ENCODE data around the gene ZDHHC1. TPM values are rescaled to one million over a fixed set of nuclear protein-coding genes. Genes with fewer than 3 reads are reported as not detected.

ZDHHC1 gene
- total and polyA plus RNA-seq, 3 experiments from 2014 or later: 0.60 to 1.3 (median 1.3) TPM

- POLR2A ChIA-PET: no interaction called here
- Histone ChIP-seq H3K9me3 (ENCODE audit: low read length) (no peaks in the 10 kb centered on the region), H3K27ac (ENCODE audit: low read depth, low read length) (no peak overlapping the region), H3K4me3 (ENCODE audit: low read length) (no peak overlapping the region), H3K27me3 (ENCODE audit: insufficient read depth, low read length, poor library complexity, severe bottlenecking) (peaks cover 19% of the 10 kb centered on the region), H3K4me1 (ENCODE audit: insufficient read depth, low read length) (peaks cover 8% of the 10 kb centered on the region), H3K36me3 (ENCODE audit: insufficient read depth, low read length) (no peaks in the 10 kb centered on the region)
- no peak for DNase-seq
- H3K4me1 Mint-ChIP-seq: peaks cover 0 to 12% (median 4%) of the 10 kb centered on the region in 3 donors
- CTCF ChIA-PET: interaction anchor here (0.8 kb wide), 1 partner anchor 58 kb away, joined by 3 read pairs; no protein-coding TSS in a partner anchor
- no peaks in the 10 kb centered on the region for H3K9me3 Mint-ChIP-seq
- peaks cover 25 to 34% of the 10 kb centered on the region in 2 donors for H3K27me3 Mint-ChIP-seq
- peak overlapping the region in 1 of 7 donors; percentile 4 for H3K4me3 Mint-ChIP-seq
- peak overlapping the region in 1 of 8 donors; percentile 15 for H3K27ac Mint-ChIP-seq
- H3K36me3 Mint-ChIP-seq: no peaks in the 10 kb centered on the region
Measured at GRCh38 chr16:67392301-67393059, 23.8 kb downstream of the ZDHHC1 start.

DNA sequence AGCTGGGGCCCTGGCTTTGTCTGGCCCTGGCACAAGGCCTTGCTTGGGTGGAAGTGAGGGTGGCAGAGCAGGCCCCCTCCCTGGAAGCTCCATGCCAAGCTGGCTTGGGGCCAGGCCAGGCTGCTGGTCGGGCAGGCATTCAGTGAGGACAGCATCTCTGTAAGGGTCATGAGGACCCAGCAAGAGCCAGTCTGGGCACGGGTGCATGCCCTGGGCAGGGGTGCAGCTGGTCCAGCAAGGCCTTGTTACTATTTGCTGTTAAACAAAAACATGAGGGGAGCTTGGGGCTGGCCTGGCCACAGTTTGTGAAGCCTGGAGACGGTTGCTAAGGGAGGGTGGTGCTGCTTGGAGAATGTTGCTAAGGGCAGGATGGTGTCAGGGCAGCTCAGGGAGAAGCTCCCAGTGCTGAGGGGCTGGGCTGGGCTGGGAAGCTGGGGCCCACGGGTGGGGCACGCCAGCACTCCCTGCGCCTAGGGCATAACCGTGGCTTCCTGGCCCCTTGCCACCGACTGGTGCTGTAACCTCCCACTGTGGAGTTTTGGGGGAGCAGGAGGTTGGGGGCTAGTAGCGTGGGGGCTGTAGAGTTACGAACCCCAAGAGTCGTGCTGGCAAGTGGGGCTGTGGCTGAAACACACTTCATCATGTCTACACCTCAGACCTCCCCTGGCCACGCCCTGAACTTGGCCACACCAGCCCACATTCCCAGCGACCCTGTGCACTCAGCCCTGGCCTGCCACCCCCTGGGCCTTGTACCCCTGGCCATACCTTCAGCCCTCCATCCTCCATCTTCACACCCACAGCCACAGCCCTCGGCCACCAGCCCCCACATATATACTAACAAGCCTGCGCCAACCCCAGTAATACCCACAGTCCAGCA is 24.6 kb downstream of the ZDHHC1 start:
- CTCF ChIA-PET: no interaction called here
- Histone ChIP-seq H3K4me1 (ENCODE audit: insufficient read depth, low read length) (peaks cover 8% of the 10 kb centered on the region), H3K36me3 (ENCODE audit: insufficient read depth, low read length) (no peaks in the 10 kb centered on the region), H3K27me3 (ENCODE audit: insufficient read depth, low read length, poor library complexity, severe bottlenecking) (peaks cover 19% of the 10 kb centered on the region), H3K27ac (ENCODE audit: low read depth, low read length) (no peak overlapping the region), H3K9me3 (ENCODE audit: low read length) (no peaks in the 10 kb centered on the region), H3K4me3 (ENCODE audit: low read length) (no peak overlapping the region)
- no peak overlapping the region for H3K4me3 Mint-ChIP-seq
- no peaks in the 10 kb centered on the region for H3K36me3 Mint-ChIP-seq
- H3K27ac Mint-ChIP-seq: peak overlapping the region in 1 of 8 donors; percentile 37
- no peak for DNase-seq
- peaks cover 28 to 30% of the 10 kb centered on the region in 2 donors for H3K27me3 Mint-ChIP-seq
- POLR2A ChIA-PET: interaction anchor here (0.6 kb wide), 1 partner anchor 291 kb away, joined by 3 read pairs; no protein-coding TSS in a partner anchor
- H3K9me3 Mint-ChIP-seq: no peaks in the 10 kb centered on the region
- peaks cover 0 to 12% (median 4%) of the 10 kb centered on the region in 3 donors for H3K4me1 Mint-ChIP-seq

DNA sequence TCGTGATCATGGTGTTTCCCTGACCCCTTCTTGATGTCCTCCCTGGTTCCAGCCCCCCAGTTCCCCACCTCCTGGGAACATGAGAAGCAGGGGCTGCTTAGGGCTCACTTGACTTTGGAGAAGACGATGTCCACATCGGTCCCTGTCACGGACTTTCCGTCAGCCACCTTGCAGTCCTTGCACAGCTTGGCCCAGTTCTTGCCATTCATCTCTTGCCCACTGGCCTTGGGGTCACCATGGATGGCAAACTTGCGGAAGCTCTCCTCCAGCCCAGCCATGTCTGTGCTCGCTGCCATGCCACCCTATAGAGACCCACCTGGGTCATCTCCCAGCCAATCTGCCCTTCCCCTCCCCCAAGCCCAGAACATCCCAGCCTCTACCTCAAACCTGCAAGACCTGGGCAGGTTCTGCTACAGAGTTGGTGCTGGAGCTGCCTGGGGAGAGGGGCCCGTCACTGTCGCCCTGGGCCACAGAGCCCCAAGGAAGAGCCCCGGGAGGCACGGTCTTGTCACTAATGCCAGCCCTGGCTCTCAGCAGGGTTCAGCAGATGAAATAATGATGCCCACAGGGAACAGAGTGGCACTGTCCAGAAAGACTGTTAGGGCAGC is 25.4 kb downstream of the ZDHHC1 start:
- Histone ChIP-seq H3K9me3 (ENCODE audit: low read length) (no peaks in the 10 kb centered on the region), H3K4me3 (ENCODE audit: low read length) (no peak overlapping the region), H3K27ac (ENCODE audit: low read depth, low read length) (no peak overlapping the region), H3K27me3 (ENCODE audit: insufficient read depth, low read length, poor library complexity, severe bottlenecking) (peaks cover 19% of the 10 kb centered on the region), H3K36me3 (ENCODE audit: insufficient read depth, low read length) (no peaks in the 10 kb centered on the region), H3K4me1 (ENCODE audit: insufficient read depth, low read length) (peaks cover 8% of the 10 kb centered on the region)
- peaks cover 28 to 30% of the 10 kb centered on the region in 2 donors for H3K27me3 Mint-ChIP-seq
- POLR2A ChIA-PET: interaction anchor here (0.6 kb wide), 1 partner anchor 290 kb away, joined by 3 read pairs; no protein-coding TSS in a partner anchor
- no peak for DNase-seq
- H3K9me3 Mint-ChIP-seq: no peaks in the 10 kb centered on the region
- H3K4me3 Mint-ChIP-seq: no peak overlapping the region
- H3K4me1 Mint-ChIP-seq: peaks cover 0 to 12% (median 4%) of the 10 kb centered on the region in 3 donors
- no peaks in the 10 kb centered on the region for H3K36me3 Mint-ChIP-seq
- CTCF ChIA-PET: no interaction called here
- no peak overlapping the region for H3K27ac Mint-ChIP-seq

- Mint-ChIP-seq H3K36me3 (no peaks in the 10 kb centered on the region), H3K4me1 (peaks cover 0 to 9% (median 4%) of the 10 kb centered on the region in 3 donors), H3K9me3 (no peaks in the 10 kb centered on the region), H3K27ac (no peak overlapping the region), H3K4me3 (no peak overlapping the region), H3K27me3 (peaks cover 22 to 24% of the 10 kb centered on the region in 2 donors)
- Histone ChIP-seq H3K27me3 (ENCODE audit: insufficient read depth, low read length, poor library complexity, severe bottlenecking) (peaks cover 15% of the 10 kb centered on the region), H3K9me3 (ENCODE audit: low read length) (no peaks in the 10 kb centered on the region), H3K4me3 (ENCODE audit: low read length) (no peak overlapping the region), H3K4me1 (ENCODE audit: insufficient read depth, low read length) (peaks cover 8% of the 10 kb centered on the region), H3K27ac (ENCODE audit: low read depth, low read length) (no peak overlapping the region), H3K36me3 (ENCODE audit: insufficient read depth, low read length) (no peaks in the 10 kb centered on the region)
- DNase-seq: no peak
- ChIA-PET POLR2A (no interaction called here), CTCF (no interaction called here)
Measured at GRCh38 chr16:67389911-67390815, 26.1 kb downstream of the ZDHHC1 start.

DNA sequence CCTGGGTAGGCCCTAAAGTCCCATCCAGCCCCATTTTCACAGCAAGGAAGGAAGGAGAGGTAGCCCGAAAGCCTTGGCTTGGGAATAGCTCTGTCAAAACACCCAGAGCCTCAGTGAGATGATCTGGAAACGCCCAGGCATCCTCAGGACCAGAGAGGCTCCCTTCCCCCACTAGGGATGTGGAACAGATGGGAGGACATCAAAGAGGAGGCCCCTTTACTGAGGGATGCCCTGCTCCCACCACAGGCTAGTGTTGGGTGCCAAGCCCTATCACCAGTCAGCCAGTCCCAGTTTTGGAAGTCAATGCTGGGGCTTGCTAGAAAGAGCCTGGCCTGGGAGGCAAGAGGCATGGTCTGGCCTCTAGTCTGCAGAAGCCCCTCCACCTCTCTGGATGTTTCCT is 27.7 kb downstream of the ZDHHC1 start:
- H3K27me3 Mint-ChIP-seq: peaks cover 14 to 15% of the 10 kb centered on the region in 2 donors
- H3K4me3 ChIP-seq (ENCODE audit: low read length): no peak overlapping the region
- POLR2A ChIA-PET: interaction anchor here (0.6 kb wide), 1 partner anchor 327 kb away, joined by 3 read pairs; no protein-coding TSS in a partner anchor
- peaks cover 2% of the 10 kb centered on the region for H3K4me1 ChIP-seq (ENCODE audit: insufficient read depth, low read length)
- H3K4me3 Mint-ChIP-seq: no peak overlapping the region
- DNase-seq: no peak
- H3K9me3 ChIP-seq (ENCODE audit: low read length): no peaks in the 10 kb centered on the region
- H3K4me1 Mint-ChIP-seq: peaks cover 0 to 1% (median 0%) of the 10 kb centered on the region in 3 donors
- no peaks in the 10 kb centered on the region for H3K36me3 ChIP-seq (ENCODE audit: insufficient read depth, low read length)
- H3K27me3 ChIP-seq (ENCODE audit: insufficient read depth, low read length, poor library complexity, severe bottlenecking): peaks cover 1% of the 10 kb centered on the region
- no peaks in the 10 kb centered on the region for H3K36me3 Mint-ChIP-seq
- H3K9me3 Mint-ChIP-seq: no peaks in the 10 kb centered on the region
- H3K27ac Mint-ChIP-seq: no peak overlapping the region
- H3K27ac ChIP-seq (ENCODE audit: low read depth, low read length): no peak overlapping the region
- CTCF ChIA-PET: no interaction called here

- H3K4me1 ChIP-seq (ENCODE audit: insufficient read depth, low read length): no peaks in the 10 kb centered on the region
- ChIA-PET POLR2A (interaction anchor here (0.6 kb wide), 1 partner anchor 327 kb away, joined by 3 read pairs; no protein-coding TSS in a partner anchor), CTCF (no interaction called here)
- no peak for DNase-seq
- no peaks in the 10 kb centered on the region for H3K27me3 ChIP-seq (ENCODE audit: insufficient read depth, low read length, poor library complexity, severe bottlenecking)
- Mint-ChIP-seq H3K4me3 (no peak overlapping the region), H3K9me3 (no peaks in the 10 kb centered on the region), H3K27me3 (peaks cover 14 to 15% of the 10 kb centered on the region in 2 donors), H3K27ac (no peak overlapping the region), H3K36me3 (no peaks in the 10 kb centered on the region), H3K4me1 (no peaks in the 10 kb centered on the region)
- H3K4me3 ChIP-seq (ENCODE audit: low read length): no peak overlapping the region
- no peaks in the 10 kb centered on the region for H3K9me3 ChIP-seq (ENCODE audit: low read length)
- H3K27ac ChIP-seq (ENCODE audit: low read depth, low read length): no peak overlapping the region
- no peaks in the 10 kb centered on the region for H3K36me3 ChIP-seq (ENCODE audit: insufficient read depth, low read length)
Measured at GRCh38 chr16:67388191-67388590, 28.1 kb downstream of the ZDHHC1 start.

- H3K36me3 Mint-ChIP-seq: no peaks in the 10 kb centered on the region
Measured at GRCh38 chr16:67387479-67388079, 28.7 kb downstream of the ZDHHC1 start.

More at GRCh38 chr16:67387479-67388079, 28.7 kb downstream of the ZDHHC1 start:
- no peak for DNase-seq
- POLR2A ChIA-PET: no interaction called here
- Mint-ChIP-seq H3K4me1 (no peaks in the 10 kb centered on the region), H3K27me3 (peaks cover 12 to 14% of the 10 kb centered on the region in 2 donors), H3K9me3 (no peaks in the 10 kb centered on the region), H3K4me3 (no peak overlapping the region), H3K27ac (no peak overlapping the region)
- Histone ChIP-seq H3K4me1 (ENCODE audit: insufficient read depth, low read length) (no peaks in the 10 kb centered on the region), H3K4me3 (ENCODE audit: low read length) (no peak overlapping the region), H3K27me3 (ENCODE audit: insufficient read depth, low read length, poor library complexity, severe bottlenecking) (no peaks in the 10 kb centered on the region), H3K36me3 (ENCODE audit: insufficient read depth, low read length) (no peaks in the 10 kb centered on the region), H3K9me3 (ENCODE audit: low read length) (no peaks in the 10 kb centered on the region), H3K27ac (ENCODE audit: low read depth, low read length) (no peak overlapping the region)
- CTCF ChIA-PET: no interaction called here
